Measurements from ENCODE around the gene CACNB2.

CACNB2 gene

GRCh38 chr10:18133046-18133445, 7.2 kb upstream of the CACNB2 start:
- DNase-seq (ENCODE audit: low read depth), result no peak
- no peak overlapping the region for H3K4me3 ChIP-seq (ENCODE audit: low read length)
- no peak for TF ChIP-seq CTCF (IDR thresholded peaks at IDR 0.05; ENCODE audit: insufficient read depth, low read depth, low read length, missing control alignments)

GRCh38 chr10:18134509-18134908, 5.7 kb upstream of the CACNB2 start:
- no peak overlapping the region for H3K4me3 ChIP-seq (ENCODE audit: low read length)
- no peak for TF ChIP-seq CTCF (IDR thresholded peaks at IDR 0.05; ENCODE audit: insufficient read depth, low read depth, low read length, missing control alignments)
- no peak for DNase-seq (ENCODE audit: low read depth)

GRCh38 chr10:18134921-18135320, 5.3 kb upstream of the CACNB2 start:
- TF ChIP-seq CTCF (IDR thresholded peaks at IDR 0.05; ENCODE audit: insufficient read depth, low read depth, low read length, missing control alignments), result no peak
- no peak overlapping the region for H3K4me3 ChIP-seq (ENCODE audit: low read length)
- no peak for DNase-seq (ENCODE audit: low read depth)

- peak; percentile 22 for DNase-seq (ENCODE audit: low read depth)
- H3K4me3 ChIP-seq (ENCODE audit: low read length), result no peak overlapping the region
- TF ChIP-seq CTCF (IDR thresholded peaks at IDR 0.05; ENCODE audit: insufficient read depth, low read depth, low read length, missing control alignments), result no peak
Measured at GRCh38 chr10:18136073-18136791, 4.0 kb upstream of the CACNB2 start.

- TF ChIP-seq CTCF (IDR thresholded peaks at IDR 0.05; ENCODE audit: insufficient read depth, low read depth, low read length, missing control alignments), result no peak
- no peak overlapping the region for H3K4me3 ChIP-seq (ENCODE audit: low read length)
- no peak for DNase-seq (ENCODE audit: low read depth)
Measured at GRCh38 chr10:18137111-18137510, 3.1 kb upstream of the CACNB2 start.

- TF ChIP-seq CTCF (IDR thresholded peaks at IDR 0.05; ENCODE audit: insufficient read depth, low read depth, low read length, missing control alignments), result no peak
- H3K4me3 ChIP-seq (ENCODE audit: low read length), result peak overlapping the region; percentile 40
- peak; percentile 25 for DNase-seq (ENCODE audit: low read depth)
Measured at GRCh38 chr10:18140957-18141845, 977 bp downstream of the CACNB2 start.

Data from epithelial cell of esophagus (primary cell).